HG03558 (cell line): ENCODE data around the gene ETS1.

Experiments used
- ATAC-seq: cut with Tn5 transposase; IDR thresholded peaks from one replicate; pipeline ENCODE4 v1.9.1; 2021; ENCODE audit warnings: moderate number of reproducible peaks; ENCODE audit not compliant: unreplicated experiment; ENCODE audit errors: extremely low read depth

Gene ETS1

DNA sequence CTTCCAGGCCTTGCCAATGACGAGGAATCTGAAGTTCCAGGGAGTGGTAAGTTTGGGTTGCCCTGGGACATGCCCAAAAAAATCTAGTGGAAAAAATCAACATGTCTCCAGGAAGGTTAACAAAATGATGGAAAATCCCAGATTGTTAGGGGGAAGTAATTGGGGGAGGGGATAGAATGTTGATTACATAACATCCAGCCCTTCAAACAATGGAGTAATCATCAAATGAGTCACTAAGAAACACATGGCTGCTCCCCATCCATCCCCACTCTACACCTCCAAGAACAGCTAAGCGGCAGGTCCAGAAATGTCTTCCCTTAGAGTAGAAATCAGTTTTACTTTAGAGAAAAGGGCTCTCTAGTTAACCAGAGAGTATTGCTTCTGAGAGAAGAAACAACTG is 94.9 kb downstream of the ETS1 start:
- no peak for ATAC-seq

DNA sequence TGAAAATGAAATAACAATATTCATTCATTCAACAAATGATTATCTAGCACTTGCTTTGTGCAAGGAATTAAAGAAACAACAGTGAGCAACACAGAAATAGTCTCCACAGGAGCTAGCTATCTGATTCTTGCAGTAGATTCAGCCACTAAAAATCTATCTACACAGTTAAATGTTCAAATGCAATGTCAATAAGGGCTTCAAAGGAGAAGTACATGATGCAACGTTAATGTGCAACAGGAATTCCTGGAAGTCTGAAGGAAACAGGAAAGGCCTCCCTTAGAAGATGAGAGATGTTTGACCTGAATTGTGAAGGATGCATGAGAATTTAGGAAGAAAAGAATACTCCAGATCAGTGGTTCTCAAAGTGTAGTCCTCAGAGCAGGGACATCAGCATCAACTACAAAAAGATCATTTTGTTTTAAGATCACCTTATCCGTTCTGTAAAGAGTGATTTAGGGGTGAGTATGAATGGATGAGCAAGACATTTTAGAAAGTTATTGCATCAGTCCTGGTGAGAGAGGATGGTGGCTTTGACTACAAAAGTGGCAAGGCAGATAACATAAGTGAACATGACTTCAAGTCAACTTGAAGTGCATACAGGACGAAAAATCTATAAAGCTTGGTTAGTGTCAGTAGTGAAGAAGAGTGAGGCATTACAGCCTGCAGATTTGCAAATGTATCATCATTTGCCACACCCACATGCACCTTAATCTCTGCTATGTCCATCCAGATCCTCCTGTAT is 96.0 kb downstream of the ETS1 start:
- ATAC-seq = no peak

DNA sequence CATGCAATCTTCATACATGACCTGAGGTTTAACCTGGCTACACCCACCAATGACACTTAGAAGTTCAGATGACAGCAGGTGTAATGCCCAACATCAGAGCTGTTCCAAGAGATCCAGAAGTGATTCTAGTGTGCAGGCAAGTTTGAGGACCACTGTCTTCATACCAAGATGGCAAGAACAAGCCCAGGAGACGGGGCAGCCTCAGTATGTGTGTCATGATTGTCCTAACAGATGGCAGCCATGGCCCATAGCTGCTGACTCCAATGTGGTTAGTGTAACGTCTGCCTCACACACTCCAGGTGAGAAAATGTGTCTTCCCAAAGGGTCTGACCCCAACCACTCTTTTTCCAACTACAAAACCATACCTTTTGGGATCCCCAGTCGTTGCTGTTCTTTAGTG is 97.3 kb downstream of the ETS1 start:
- ATAC-seq = no peak

DNA sequence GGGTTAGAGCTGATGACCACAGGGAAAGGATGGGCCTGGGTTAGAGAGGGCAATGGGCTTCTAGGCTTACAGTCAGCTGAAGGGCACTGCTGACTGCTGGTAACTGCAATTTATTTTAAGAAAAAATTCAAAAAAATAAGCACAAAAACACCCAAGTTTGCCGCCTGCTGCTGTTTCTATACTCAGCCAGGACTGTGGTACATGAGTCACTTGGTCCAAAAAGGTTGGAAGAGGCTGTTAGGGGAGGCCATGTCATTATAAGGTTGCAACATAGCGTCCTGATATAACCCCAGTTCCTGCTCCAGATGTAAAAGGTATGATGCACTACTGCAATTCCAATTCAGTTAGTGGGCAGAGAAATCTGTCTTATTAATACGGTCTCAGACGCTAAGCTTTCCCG is 98.9 kb downstream of the ETS1 start:
- no peak for ATAC-seq

DNA sequence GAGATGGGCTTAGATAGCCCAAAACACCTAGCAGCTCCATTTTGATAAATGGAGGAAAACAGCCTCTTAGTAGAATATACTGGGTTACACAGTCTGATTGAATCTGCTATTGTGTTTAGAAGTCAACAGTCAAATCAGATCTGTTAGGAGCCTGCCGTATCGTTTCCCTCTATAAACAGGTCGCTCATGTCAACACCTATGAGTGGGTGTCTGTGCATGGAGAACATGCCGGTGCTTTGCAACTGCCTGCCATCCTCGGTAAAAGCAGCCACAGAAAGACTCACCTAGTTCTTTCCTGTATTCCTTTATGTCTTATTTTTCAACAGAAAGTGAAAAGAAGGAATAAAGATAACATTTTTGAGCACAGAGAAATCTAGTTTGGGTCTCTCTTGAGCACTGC is 99.4 kb downstream of the ETS1 start:
- ATAC-seq = no peak

DNA sequence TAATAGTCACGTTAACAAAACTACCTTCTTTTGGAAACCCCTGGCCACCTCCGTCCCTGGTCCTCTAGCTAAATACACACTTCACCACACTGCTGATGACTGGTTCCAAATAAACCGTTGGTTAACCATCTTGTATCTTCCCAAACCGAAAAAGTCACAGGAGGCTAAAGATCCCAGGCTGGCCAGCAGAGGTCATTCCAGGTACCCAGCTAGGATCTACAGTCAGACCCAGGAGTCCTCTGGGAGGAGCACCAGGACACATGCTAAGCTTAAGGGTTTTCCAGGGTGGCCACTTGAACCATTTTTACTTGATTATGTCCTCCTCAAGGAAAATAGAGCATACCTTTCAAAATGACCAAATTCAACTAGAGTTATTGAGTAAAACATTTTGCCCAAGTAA is 103.2 kb downstream of the ETS1 start:
- no peak for ATAC-seq

DNA sequence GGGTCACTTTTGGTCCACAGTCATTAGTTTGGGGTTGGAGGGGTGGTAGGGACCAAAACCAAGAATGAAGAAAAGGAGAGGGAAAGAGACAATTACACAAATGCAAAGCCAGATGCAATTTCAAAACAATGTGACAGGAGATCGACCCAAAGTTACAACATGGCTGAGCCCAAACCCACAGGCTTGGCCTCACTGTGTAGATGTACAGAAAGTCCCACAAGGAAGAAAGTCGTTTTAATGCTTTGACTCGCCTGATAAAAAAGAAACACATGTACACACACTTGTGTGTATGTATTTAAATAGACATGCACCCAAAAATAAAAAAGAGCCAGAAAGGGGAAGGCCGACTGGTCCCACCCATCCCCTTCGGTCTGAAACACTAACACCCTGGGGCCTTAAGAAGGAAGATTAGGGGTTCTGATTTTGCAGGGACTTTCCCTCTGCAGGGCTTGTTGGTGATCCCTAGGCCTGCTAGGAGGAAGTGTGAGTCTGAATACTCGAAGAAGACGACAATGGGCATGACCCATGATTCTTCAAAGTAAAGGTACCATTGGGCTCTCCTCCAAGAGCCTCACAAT is 104.1 kb downstream of the ETS1 start:
- peak; percentile 50 for ATAC-seq

DNA sequence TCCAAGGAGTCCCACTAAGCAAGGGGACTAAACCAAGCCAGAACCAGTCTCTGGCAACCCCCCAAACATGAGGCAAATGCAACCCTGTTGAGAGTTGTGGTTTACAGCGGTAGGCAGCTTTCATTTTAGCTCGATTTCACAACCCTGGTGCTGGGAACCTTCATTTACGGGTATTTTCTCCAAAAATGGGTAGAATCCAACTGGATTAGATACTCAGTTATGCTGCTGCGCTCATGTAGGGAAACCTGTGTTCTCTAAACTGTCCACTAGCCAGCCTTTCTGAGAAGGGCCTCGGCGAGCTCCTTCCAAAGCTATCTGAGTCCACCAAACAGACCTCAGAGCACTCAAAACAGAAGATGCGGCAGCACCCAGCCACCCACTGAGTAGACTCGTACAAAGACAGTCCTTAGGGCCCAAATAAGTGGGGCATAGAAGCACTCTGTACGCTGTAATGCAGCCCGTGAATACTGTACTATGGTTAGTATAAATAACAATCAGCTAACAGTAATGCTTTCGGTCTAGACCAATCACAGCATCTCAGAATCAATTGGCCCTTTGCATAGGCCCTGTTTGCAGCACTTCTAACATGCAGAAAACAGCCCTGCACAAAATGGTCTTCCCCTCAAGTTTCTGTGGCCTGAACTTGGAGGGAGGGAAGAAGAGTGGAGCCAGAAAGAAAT is 104.7 kb downstream of the ETS1 start:
- ATAC-seq = peak; percentile 28

DNA sequence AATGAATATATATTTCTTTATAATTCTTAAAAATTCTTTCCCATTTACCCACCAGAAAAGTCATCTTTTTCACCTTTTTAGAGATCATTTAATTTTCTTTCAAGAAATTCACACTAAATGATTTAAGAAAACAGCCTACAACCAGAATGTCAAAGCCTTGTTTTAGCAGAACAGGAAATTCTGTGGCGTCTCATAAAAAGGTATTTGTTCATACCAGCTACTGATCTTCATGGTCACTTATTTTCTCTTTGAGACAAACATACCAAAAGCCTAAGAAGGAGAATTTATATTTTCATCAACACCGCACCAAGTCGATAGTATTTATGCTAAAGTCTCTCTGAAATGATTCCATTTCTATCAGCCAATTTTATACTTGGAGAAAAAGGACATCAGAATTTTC is 105.3 kb downstream of the ETS1 start:
- no peak for ATAC-seq

DNA sequence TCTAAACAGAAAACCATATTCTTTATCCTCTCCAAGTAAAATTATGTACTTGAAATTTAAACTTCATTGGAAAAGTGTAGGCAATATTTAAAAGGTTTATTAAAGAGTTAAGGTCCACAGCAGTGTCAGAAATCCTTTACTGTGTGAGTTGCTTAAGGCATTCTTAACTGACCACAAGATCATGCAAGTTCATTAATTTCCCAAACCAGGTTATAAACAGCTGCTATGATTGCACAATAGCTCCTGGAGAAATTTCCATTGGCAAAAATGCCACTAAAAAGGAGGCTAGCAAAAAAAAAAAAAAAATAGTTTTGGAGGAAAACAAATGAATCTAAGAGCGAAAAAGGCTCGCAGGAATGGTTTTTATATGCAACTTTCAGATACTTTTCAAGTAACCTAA is 106.2 kb downstream of the ETS1 start:
- no peak for ATAC-seq

DNA sequence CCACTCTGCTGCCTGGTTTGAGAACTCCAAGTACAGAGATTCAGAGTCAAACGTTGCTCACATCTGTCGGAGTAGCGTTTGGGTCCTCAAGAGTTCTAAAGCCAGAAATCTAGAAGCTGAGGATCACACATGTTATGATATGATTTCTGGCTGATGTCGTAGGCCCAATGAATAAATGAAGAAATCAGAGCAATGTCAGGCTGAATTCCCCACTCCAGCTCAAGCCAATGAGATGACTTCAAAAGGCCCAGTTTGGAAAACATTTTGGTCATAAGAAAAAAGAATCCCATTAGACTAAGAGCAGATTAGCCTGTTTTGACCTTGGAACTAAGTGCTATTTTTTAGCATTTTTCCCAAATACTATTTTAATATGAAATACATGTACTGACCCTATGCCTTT is 106.7 kb downstream of the ETS1 start:
- no peak for ATAC-seq

DNA sequence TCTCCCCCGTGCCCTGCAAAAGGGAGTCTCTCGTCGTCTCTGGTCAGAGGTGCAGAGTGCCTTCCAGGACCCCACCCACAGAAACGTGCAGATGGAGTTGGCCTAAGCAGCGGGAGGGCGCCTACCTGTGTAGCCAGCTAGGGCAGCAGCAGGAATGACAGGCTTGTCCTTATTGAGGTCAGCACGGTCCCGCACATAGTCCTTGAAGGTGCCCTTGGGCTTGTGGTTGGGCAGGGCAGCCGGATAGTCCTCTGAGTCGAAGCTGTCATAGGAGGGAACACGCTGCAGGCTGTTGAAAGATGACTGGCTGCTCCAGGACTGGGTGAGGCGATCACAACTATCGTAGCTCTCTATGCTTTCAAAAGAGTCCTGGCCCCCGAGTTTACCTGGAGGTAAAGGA is 107.3 kb downstream of the ETS1 start:
- no peak for ATAC-seq

DNA sequence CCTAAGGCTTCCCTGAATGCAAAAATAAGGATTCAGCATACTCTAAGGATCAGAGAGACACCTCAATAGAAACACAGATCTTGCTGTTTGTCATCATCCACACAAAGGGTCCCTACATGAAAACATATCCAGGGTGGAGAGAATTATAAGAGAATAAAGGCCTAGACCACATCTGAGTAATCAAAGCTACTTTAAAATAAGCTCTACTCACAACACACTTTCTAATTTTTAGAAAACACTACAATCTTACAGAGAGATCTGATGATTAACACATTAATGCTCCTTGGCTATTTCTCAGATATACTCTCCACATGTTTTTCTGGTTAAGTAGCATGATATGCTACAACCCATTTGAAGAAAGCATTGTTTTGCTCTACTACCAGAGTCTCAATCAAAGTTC is 108.2 kb downstream of the ETS1 start:
- no peak for ATAC-seq

DNA sequence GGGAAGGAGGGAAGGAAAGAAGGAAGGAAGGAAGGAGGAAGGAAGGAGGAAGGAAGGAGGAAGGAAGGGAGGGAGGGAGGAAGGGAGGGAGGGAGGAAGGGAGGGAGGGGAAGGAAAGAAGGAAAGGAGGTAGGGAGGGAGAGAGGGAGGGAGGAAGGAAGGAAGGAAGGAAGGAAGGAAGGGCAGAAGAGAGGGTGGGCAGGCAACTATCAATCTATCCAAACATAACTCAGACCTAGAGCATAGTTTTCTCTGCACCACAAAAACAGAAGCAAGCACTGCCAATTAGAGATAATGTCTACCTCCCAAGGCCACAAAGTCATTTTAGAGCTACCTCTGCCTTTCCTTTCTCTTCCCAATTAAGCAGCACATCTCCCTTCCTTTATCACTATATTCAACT is 109.1 kb downstream of the ETS1 start:
- ATAC-seq = no peak

DNA sequence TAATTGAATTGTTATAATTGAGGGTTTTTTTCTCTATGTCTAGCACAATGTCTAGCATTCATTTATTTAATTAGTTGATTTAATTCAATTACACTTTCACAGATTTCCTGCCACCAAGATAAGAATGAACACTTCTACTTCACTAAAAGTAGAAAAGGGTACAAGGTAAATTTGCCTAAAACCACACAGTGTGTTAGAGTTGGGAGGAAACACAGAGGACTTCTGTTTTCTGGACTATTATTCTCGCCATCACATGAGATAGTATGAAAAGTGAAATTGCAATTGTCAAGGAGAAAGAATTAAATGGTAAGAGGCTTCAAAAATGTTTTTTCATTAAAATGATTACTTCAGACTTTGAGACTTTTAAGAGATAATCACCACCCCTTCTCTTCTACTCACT is 109.5 kb downstream of the ETS1 start:
- no peak for ATAC-seq

DNA sequence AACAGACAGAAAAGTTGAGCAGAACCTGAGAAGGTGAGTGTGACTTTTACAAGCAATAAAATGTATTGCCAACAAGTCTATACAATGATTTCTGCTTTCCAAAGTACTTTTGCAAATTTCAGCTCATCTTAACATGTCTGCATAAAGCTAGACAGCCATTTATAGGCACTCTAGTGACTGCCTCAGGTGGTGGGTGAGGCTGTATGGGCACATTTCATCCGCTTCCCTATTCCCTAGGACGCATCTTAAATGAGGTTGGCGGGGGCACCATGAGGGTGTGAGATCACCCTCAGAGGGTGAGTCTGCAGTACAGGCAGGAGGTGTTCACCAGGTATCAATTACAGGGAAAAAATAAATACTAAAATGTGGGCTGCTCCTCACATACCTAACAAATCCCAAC is 110.1 kb downstream of the ETS1 start:
- ATAC-seq = no peak

DNA sequence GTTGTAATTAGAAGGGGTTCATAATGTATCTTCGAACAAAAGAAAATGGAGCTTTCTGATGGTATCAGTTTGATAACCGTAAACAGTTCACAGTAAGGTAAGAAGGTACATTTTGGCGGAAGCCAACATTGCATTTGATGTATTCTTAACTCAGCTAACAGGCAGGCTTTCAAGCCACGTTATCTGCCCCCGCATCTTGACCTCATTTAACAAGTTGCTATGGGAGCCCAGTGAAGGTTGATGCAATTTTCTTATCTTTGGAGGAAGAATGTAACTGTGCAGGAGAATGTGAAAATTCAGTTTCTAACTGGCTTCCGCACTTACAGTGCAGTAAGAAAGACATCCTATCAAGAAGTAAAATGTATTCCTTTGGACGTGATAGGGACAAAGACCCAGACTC is 110.6 kb downstream of the ETS1 start:
- ATAC-seq = no peak

DNA sequence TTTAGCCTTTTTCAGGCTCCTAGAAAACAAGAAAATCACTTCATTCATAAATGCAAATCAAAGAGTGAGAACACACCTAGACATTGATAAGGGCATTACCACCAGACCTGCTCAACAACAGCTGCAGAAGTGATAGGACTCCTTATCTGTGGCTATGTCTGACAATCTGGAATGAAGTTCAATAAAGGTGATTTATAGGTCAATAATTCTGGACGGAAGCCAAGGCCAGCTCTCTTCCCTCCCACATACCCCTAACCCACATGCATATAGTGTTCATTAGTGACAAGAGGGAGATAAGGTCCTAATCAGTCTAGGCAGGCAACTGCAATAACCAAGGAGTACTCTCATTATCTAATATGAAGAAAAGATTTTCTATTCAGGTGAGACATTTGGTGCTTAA is 111.3 kb downstream of the ETS1 start:
- ATAC-seq = no peak

DNA sequence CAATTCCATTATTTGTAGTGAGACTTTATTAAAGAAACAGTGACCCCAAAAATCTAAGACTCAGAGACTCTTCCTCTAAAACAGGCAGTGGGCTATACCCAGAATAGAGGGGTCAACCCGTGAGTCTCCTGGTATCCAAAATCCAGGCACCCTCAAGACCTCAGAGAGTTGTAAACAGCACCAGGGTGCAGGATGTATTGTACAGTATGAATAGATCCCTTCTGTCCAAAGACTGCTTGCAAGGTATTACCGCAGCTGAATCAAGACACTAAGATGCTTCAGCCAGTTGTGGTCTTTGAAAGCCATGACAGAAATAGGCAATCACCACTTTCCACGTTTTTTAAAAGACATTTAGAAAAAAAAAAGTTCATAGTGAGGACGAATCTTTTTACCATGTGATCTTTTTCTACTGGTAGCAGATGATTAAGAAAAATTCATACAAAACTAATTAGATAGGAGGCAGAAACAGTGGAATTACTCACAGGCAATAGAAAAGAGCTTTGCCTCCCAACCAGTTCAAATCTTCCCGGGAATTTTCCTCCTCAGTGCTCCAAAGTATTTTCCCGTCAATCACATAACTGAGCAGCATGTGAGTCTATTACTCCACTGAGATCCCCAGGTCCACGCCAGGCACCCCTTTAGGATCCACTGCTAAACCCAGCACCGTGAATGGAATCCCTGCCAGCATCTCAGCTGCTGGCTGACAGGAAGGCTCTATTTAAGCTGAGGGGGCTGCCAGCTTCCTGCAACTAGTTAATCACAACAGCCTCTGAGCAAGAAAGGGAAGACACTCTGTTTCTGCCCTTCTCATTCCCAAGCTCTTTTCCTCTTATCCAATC is 113.1 kb downstream of the ETS1 start:
- no peak for ATAC-seq

DNA sequence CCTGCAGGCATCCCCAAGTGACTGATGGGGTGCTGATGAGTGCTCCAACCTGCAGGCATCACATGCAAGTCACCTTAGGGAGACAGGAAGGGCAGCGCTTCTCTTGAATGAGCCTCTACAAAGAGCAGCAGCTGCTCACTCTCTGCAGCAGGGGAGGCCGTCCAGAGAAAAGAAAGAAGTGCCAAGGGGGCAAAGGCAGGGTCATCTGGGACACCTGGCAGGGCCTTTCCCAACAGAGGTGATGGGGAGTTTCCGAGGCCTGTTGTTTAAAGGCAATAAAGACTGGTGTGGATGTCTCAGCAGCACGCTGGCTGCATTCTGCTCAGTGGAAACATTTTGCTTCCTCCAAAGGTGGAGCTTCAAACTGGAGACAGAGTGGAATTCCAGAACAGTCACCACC is 113.7 kb downstream of the ETS1 start:
- ATAC-seq = no peak
